Loucy (cell line): ENCODE measurements around the gene PDE11A.

Experiments used
- H2AFZ ChIP-seq: fragments of 200-600 bp; sonication (generic); 2 replicates; pipeline ENCODE4 v1.6.0; 2016; ENCODE audit warnings: antibody characterized with exemption, mild to moderate bottlenecking, low read length, moderate library complexity
- H3F3A ChIP-seq: fragments of 200-600 bp; 2 replicates; pipeline ENCODE4 v1.6.0; 2016; ENCODE audit warnings: antibody characterized with exemption, low read depth, mild to moderate bottlenecking
- H3K27me3 ChIP-seq: fragments of 200-600 bp; sonication (generic); 2 replicates; pipeline ENCODE4 v1.6.1; 2014; ENCODE audit warnings: low read length, mild to moderate bottlenecking; ENCODE audit not compliant: insufficient read depth, poor library complexity, severe bottlenecking
- H3K36me3 ChIP-seq: fragments of 200-600 bp; sonication (generic); 2 replicates; pipeline ENCODE4 v1.6.1; 2016; ENCODE audit warnings: low read length; ENCODE audit not compliant: insufficient read depth
- H3K4me1 ChIP-seq: fragments of 200-600 bp; sonication (generic); 2 replicates; pipeline ENCODE4 v1.5.1; 2014; ENCODE audit warnings: low read length, mild to moderate bottlenecking; ENCODE audit not compliant: insufficient read depth, poor library complexity, severe bottlenecking
- H3K4me2 ChIP-seq: fragments of 200-600 bp; sonication (generic); 2 replicates; pipeline ENCODE4 v1.6.0; 2014; ENCODE audit warnings: antibody characterized with exemption, low read length, low read depth, mild to moderate bottlenecking; ENCODE audit not compliant: poor library complexity, severe bottlenecking
- H3K4me3 ChIP-seq: fragments of 200-600 bp; sonication (generic); 2 replicates; pipeline ENCODE4 v1.5.1; 2014; ENCODE audit warnings: low read length, mild to moderate bottlenecking, mixed read lengths; ENCODE audit not compliant: poor library complexity, severe bottlenecking
- H3K79me2 ChIP-seq: fragments of 200-600 bp; sonication (generic); 2 replicates; pipeline ENCODE4 v1.6.1; 2014; ENCODE audit warnings: low read length; ENCODE audit not compliant: insufficient read depth
- H3K9ac ChIP-seq: fragments of 200-600 bp; sonication (generic); 2 replicates; pipeline ENCODE4 v1.6.0; 2014; ENCODE audit warnings: mild to moderate bottlenecking, low read depth, low read length, moderate library complexity; ENCODE audit not compliant: poor library complexity, severe bottlenecking
- H3K9me2 ChIP-seq: fragments of 200-600 bp; sonication (generic); replicated peaks from 2 replicates; pipeline ENCODE4 v1.6.1; 2016; ENCODE audit warnings: low read depth, low read length, mixed read lengths
- H3K9me3 ChIP-seq: fragments of 200-600 bp; sonication (generic); 2 replicates; pipeline ENCODE4 v1.6.1; 2014; ENCODE audit warnings: mild to moderate bottlenecking, antibody characterized with exemption, low read length, low read depth; ENCODE audit not compliant: insufficient read depth
- H4K20me1 ChIP-seq: fragments of 200-600 bp; sonication (generic); 2 replicates; pipeline ENCODE4 v1.6.0; 2014; ENCODE audit warnings: antibody characterized with exemption, low read length, mild to moderate bottlenecking; ENCODE audit not compliant: insufficient read depth, poor library complexity, severe bottlenecking
- EZH2phosphoT487 ChIP-seq: fragments of 200-600 bp; IDR thresholded peaks from 2 replicates; pipeline ENCODE4 v1.6.1; 2018; ENCODE audit warnings: antibody characterized with exemption, mild to moderate bottlenecking, moderate library complexity, borderline replicate concordance
- TF ChIP-seq, protein P1 (sequence below): fragments of 200-600 bp; sonication (generic); conservative IDR thresholded peaks from 2 replicates; pipeline ENCODE4 v1.5.1; 2014; ENCODE audit warnings: mild to moderate bottlenecking, antibody characterized with exemption, low read length

The PDE11A gene

GRCh38 chr2:177900082-177900481 lies 172.5 kb downstream of the PDE11A start:
- Histone ChIP-seq H3K9me3 (no peaks in the 10 kb centered on the region), H3F3A (no peaks in the 10 kb centered on the region), H2AFZ (no peak overlapping the region), H3K4me2 (no peak overlapping the region), H4K20me1 (no peaks in the 10 kb centered on the region), H3K27me3 (no peaks in the 10 kb centered on the region), H3K4me1 (peaks cover 18% of the 10 kb centered on the region), H3K79me2 (no peaks in the 10 kb centered on the region), H3K4me3 (no peak overlapping the region), H3K36me3 (no peaks in the 10 kb centered on the region), H3K9ac (no peak overlapping the region), H3K9me2 (no peaks in the 10 kb centered on the region)
- TF ChIP-seq EZH2phosphoT487: no peak
- TF ChIP-seq, protein P1, sequence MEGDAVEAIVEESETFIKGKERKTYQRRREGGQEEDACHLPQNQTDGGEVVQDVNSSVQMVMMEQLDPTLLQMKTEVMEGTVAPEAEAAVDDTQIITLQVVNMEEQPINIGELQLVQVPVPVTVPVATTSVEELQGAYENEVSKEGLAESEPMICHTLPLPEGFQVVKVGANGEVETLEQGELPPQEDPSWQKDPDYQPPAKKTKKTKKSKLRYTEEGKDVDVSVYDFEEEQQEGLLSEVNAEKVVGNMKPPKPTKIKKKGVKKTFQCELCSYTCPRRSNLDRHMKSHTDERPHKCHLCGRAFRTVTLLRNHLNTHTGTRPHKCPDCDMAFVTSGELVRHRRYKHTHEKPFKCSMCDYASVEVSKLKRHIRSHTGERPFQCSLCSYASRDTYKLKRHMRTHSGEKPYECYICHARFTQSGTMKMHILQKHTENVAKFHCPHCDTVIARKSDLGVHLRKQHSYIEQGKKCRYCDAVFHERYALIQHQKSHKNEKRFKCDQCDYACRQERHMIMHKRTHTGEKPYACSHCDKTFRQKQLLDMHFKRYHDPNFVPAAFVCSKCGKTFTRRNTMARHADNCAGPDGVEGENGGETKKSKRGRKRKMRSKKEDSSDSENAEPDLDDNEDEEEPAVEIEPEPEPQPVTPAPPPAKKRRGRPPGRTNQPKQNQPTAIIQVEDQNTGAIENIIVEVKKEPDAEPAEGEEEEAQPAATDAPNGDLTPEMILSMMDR: no peak

DNA sequence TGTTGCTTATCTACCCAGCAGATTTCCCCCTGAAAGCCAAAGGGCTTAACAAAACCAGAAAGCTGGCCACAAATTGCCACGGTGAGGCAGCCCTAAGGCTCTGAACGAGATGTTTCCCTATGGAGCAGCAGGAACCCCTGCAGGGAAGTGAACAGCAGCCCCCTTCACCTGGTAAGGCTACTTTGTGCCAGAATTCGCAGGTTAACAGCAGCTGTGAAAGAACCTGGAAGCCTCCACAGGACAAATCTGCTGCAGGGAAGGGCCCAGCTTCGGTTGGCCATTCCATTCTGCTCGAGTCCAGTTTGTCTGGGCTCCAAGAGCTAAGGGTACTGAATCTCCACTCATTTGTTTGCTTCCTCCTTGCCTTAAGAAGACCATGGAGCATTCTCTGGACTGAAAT lies 175.3 kb downstream of the PDE11A start:
- no peak overlapping the region; the same call in 1 of the 2 replicates for H2AFZ ChIP-seq
- no peaks in the 10 kb centered on the region for H4K20me1 ChIP-seq
- no peak for TF ChIP-seq EZH2phosphoT487
- TF ChIP-seq, protein P1: no peak
- no peaks in the 10 kb centered on the region; the same call in 1 of the 2 replicates for H3K36me3 ChIP-seq
- H3F3A ChIP-seq: no peaks in the 10 kb centered on the region
- H3K9me3 ChIP-seq: 0 out of 2 replicates have a peak, but pooled peaks cover 6% of the 10 kb centered on the region
- H3K4me2 ChIP-seq: no peak overlapping the region
- H3K9ac ChIP-seq: no peak overlapping the region
- H3K4me1 ChIP-seq: peaks cover 41% of the 10 kb centered on the region
- H3K79me2 ChIP-seq: no peaks in the 10 kb centered on the region
- H3K9me2 ChIP-seq: no peaks in the 10 kb centered on the region
- no peaks in the 10 kb centered on the region for H3K27me3 ChIP-seq
- H3K4me3 ChIP-seq: no peak overlapping the region

- H3K27me3 ChIP-seq: no peaks in the 10 kb centered on the region
- H3K4me1 ChIP-seq: peaks cover 41% of the 10 kb centered on the region
- H4K20me1 ChIP-seq: no peaks in the 10 kb centered on the region
- H2AFZ ChIP-seq: no peak overlapping the region
- H3K79me2 ChIP-seq: no peaks in the 10 kb centered on the region
- H3F3A ChIP-seq: no peaks in the 10 kb centered on the region
- H3K9me2 ChIP-seq: no peaks in the 10 kb centered on the region
- H3K4me2 ChIP-seq: peak overlapping the region; percentile 61
- TF ChIP-seq, protein P1: no peak
- no peak for TF ChIP-seq EZH2phosphoT487
- peak overlapping the region; percentile 44 for H3K4me3 ChIP-seq
- 0 out of 2 replicates have a peak, but pooled peaks cover 6% of the 10 kb centered on the region for H3K9me3 ChIP-seq
- no peak overlapping the region for H3K9ac ChIP-seq
- no peaks in the 10 kb centered on the region; the same call in 1 of the 2 replicates for H3K36me3 ChIP-seq
These were observed 176.0 kb downstream of the PDE11A start for GRCh38 chr2:177896587-177896986.
